GM12864 (cell line): ENCODE measurements around the gene WWP2.
"Not testable (repeated sequence)": the region's sequence is repeated elsewhere in the genome, so short reads cannot be mapped to it uniquely, and the experiment has no call there.

ENCODE experiments used
- DNase-seq: peaks from one replicate; pipeline ENCODE4 v3.0.0-alpha.2; 2011; ENCODE audit warnings: low read depth
- H3K4me3 ChIP-seq: 2 replicates; pipeline ENCODE4 v1.5.1; 2011; ENCODE audit warnings: mild to moderate bottlenecking, low read depth, low read length, control low read depth
- TF ChIP-seq, protein P1 (sequence below): IDR thresholded peaks from 2 replicates; pipeline ENCODE4 v1.5.1; 2011; ENCODE audit warnings: low read depth, mild to moderate bottlenecking, moderate library complexity, low read length, control low read depth, inconsistent platforms; ENCODE audit errors: missing control alignments

Gene WWP2

DNA sequence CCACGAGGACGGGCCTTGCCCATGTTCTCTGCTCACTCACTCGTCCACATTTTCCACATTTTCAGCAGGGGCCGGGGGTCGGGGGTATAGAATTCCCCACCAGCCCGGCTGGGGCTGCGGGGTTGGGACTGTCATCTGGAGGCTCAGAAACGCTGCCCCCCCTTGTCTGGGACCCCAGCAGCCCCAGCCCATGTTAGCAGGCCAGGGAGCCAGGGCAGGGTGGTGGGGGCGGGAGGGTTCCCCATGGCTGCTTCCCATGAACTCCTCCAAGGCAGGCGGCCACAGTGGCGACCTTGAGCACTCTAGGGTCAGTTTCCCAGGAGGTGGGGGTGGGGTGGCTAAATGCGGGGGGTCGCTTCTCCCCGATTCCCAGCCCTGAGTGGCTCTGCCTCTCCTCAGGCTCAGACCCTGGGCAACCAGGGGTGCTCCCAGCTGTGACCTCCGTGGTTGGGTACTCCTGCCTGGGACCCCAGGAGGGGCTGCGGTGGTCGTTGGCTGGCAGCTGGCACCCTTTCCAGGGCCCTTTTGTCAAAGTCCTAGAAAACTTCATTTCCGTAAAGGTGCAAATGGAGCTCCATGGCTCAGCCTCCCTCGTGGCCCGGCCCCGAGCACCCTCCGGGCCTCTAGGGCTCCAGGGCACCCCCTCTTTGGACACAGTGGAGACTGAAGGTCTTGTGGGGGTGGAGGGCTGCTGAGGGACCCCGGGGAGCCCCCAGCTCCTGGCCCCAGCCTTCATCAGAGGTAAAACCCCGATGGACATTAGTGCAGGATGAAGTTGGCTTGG is 190.6 kb downstream of the WWP2 start:
- not testable (repeated sequence) for DNase-seq, H3K4me3 ChIP-seq

- not testable (repeated sequence) for H3K4me3 ChIP-seq, DNase-seq
Measured at GRCh38 chr16:69954241-69954640, 192.1 kb downstream of the WWP2 start.

DNA sequence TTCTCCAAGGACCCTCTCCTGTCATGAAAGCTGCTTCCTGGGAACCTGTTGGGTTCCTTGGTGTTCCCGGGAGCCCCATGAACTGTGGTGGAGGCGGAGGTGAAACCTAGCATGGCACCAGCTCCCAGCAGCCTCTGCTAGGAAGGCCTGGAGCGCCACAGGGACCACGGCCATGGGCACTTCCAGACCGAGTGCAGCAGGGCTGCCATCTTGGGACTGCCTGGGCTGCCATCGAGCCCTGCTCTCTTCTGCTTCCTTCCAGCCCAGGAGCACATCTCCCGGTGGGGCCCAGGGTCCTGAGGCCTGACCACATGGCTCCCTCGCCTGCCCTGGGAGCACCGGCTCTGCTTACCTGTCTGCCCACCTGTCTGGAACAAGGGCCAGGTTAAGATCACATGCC is 201.2 kb downstream of the WWP2 start:
- not testable (repeated sequence) for DNase-seq, H3K4me3 ChIP-seq

GRCh38 chr16:69964960-69965660 is 203.0 kb downstream of the WWP2 start:
- H3K4me3 ChIP-seq, DNase-seq: not testable (repeated sequence)

DNA sequence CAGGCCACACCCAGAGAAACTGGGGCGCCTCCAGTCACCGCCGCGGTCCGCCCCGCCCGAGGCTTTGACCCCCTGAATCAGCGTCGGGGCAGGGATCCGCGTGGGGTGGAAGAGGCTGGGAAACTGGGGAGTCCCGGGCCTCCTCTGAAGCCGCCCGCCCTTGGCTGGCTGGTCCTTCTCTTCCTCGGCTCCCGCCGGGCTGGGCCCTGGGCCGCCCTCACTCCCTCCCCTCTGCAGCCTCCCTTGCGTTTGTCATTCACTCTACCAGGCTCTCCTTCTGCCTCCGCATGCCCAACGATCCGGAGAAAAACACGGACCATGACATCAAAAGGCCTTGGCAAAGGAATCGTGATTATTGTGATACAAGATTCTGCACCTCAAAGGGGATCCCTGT is 203.5 kb downstream of the WWP2 start:
- not testable (repeated sequence) for H3K4me3 ChIP-seq, DNase-seq

GRCh38 chr16:69967688-69968087 is 205.6 kb downstream of the WWP2 start:
- DNase-seq, H3K4me3 ChIP-seq: not testable (repeated sequence)

DNA sequence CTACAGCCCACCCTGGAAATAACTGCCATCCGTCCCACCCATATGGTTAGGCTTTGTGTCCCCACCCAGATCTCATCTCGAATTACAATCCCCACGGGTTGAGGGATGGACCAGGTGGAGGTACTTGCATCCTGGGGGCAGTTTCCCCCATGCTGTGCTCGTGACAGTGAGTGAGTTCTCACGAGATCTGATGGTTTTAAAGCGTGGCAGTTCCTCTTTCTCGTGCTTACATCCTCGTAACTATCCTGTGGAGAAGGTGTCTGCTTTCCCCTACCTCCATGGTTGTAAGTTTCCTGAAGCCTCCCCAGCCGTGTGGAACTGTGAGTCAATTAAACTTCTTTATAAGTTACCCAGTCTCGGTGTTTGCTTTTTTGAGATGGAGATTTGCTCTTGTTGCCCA is 206.0 kb downstream of the WWP2 start:
- H3K4me3 ChIP-seq, DNase-seq: not testable (repeated sequence)

DNA sequence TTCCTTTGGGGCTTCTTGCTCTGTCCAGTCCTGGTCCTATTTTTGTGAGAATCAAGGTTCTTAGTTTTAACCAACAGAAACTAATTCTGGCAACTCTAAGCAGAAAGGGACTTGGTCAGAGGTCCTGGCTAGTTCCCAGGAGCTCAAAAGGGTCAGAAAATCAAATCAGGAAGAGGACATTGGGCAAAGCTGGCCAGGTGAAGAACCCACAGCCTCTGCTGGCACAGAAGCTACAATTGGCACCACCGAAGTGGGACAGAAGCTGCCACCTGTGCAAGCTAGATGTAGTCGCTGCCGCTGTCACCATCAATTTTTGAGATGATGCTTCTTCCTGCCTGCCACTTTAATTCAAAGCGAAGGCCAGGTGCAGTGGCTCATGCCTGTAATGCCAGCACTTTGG is 207.5 kb downstream of the WWP2 start:
- H3K4me3 ChIP-seq, DNase-seq: not testable (repeated sequence)

DNA sequence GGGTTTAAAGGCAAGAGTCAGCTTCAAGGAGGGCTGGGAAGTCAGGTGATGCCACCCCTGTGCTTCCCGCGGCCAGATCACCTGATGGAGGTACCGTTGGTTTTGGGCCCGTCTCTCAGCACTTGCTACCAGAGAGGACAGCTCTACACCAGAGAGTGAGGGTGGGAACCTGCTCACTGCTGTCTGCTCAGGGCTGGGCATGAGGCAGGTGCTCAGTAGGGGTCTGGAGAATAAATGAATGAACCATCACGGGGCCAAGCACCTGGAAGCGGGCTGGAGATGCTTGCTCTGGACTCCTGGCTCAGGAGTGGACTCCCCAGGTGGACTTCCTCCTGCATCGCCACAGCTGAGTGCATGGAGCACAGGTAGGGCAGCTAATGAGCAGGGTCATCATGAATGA is 210.0 kb downstream of the WWP2 start:
- DNase-seq, H3K4me3 ChIP-seq: not testable (repeated sequence)

GRCh38 chr16:69972935-69973334 is 210.8 kb downstream of the WWP2 start:
- not testable (repeated sequence) for H3K4me3 ChIP-seq, DNase-seq
- TF ChIP-seq, protein P1, sequence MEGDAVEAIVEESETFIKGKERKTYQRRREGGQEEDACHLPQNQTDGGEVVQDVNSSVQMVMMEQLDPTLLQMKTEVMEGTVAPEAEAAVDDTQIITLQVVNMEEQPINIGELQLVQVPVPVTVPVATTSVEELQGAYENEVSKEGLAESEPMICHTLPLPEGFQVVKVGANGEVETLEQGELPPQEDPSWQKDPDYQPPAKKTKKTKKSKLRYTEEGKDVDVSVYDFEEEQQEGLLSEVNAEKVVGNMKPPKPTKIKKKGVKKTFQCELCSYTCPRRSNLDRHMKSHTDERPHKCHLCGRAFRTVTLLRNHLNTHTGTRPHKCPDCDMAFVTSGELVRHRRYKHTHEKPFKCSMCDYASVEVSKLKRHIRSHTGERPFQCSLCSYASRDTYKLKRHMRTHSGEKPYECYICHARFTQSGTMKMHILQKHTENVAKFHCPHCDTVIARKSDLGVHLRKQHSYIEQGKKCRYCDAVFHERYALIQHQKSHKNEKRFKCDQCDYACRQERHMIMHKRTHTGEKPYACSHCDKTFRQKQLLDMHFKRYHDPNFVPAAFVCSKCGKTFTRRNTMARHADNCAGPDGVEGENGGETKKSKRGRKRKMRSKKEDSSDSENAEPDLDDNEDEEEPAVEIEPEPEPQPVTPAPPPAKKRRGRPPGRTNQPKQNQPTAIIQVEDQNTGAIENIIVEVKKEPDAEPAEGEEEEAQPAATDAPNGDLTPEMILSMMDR: peak; percentile 3

- not testable (repeated sequence) for H3K4me3 ChIP-seq, DNase-seq
Measured at GRCh38 chr16:69985196-69985595, 223.1 kb downstream of the WWP2 start.
